HS-5 (cell line): ENCODE measurements around the gene GABRR3.
"Not testable (repeated sequence)": the region's sequence is repeated elsewhere in the genome, so short reads cannot be mapped to it uniquely, and the experiment has no call there.

Experiments
- DNase-seq: peaks from one replicate; pipeline ENCODE4 v3.0.0-alpha.2; 2012; ENCODE audit warnings: low read depth

The GABRR3 gene

DNA sequence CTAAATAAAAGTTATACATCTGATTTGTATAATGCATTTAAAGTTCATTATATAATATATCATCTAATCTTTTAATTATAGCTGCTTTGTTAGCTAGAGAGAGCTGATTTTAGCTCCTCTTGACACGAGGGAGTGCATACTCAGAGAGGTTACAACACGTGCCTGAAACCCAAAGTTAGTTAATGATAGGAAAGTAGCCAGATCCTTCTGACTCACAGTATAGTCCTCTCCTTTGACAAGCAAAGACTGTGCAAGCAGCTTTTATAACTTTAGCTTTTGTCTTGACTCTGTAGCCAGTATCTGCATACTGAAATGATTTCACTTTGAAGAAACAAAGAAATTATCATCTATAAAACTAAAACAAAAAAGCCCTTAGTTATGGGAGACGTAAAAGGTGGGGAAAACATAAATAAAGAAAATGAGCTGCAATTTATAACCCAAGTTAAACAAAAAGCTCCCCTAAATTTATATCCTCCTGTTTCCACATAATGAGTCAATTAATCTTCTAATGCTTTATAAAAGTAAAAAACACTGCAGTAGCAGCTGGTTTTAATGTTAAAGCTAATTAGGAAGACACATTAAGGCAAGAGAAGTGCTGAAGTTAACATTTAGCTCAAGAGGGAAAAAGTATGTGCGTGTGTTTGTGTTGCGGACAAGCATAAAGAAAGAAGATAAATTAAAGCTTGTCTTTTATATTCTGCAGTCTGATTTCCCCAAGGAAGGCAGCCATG is 13.1 kb downstream of the GABRR3 start:
- DNase-seq, result peak; percentile 28

DNA sequence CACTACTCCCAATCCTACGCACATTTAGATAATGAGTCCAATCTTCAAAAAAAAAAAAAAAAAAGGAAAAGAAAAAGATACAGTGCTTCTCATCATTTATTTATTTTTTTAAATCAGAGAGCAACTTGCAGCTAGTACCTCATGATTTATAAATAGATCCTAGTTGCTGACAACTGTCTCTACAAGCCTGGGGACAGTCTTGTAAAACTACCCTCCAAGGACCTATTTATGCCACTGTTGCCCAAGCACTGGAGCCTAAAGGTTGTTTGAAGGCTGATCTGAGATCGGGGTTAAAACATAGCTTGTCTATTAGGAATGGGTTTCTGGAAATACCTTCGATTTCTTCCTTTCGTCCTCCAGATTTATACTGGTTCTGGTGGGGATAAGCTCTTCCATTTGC is 14.7 kb downstream of the GABRR3 start:
- no peak for DNase-seq

DNA sequence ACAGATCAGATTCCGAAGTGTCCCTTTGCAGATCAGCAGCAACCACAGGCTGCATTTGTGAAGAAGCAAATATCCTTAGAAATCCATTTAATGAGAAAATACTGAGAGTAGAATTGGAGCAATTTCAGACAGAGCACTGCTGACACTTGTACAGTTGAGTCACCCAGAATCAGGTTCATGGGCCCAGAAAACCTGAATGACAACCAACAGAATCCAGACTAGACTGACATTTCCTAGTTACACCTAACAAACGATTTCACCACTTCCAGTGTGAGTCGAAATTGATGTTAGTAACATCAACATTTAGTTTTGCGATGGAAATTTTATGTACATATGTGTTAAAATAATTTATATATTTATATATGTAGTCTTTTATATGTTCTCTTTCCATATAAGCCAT is 16.8 kb downstream of the GABRR3 start:
- DNase-seq, result no peak

DNA sequence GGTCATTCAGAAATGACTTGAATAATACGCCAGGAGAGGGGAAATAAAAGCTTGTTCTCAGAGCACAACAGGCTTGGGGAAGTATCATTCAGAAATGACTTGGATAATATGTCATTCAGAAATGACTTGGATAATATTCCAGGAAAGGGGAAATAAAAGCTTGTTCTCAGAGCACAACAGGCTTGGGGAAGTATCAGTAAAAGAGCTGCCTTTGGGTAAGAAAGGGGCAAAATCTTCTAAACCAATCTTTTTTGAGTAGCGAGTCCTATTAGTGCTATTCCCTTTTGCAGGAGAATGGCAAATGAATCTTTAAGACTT is 20.9 kb downstream of the GABRR3 start:
- no peak for DNase-seq

DNA sequence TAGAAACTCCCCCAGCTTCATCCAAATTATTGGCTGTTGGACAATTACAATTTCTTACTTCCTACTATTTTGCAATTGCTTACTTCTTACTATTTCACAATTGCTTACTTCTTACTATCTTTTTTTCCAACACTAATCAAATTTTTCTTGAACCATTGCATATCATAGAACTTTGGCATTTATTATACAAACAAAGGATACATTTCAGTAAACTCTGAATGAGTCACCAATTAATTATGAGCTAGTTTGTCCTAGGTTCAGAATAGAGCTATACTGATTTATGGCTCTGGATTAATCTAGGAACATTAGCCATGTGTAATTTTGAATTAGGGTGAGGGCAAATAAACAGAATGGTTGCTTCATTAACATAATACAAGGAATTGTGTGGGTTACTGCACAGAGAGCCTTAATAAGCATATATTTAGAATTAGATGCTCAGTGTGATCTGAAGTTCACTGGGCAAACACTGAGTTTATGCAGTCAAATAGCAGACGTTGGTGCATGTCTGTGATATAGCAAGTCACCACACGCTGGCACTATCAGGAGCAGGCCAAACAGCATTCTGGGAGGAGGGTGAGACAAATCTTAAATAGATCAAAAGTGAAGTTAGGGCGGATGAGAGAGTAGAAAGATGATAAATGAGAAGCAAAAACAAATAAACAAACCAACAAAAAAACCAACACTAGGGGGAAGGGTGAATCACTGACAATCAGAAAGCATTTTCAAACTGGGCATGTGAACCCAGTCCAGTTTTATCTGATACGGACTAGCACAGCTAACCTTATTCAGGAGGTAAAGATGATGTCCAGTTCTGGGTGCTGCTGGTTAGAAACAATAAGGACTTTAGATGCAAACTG is 21.5 kb downstream of the GABRR3 start:
- no peak for DNase-seq

DNA sequence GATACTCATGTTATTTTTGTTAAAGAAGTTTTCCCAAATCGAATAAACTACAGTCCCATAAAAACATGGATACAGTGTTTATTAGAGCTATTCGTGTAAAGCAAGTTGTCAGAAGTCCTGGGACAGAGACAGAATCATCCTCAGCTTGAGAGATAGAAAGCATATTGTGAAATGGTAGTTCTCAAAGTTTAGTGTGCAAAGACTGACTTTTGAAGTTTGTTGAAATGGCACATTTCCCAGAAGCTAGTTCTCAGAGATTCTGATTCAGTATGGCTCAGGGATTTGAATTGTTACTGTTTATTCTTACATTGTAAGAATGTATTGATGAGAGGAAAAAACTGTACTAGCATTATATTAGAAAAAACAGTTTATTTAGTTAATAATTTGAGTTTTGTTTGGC is 22.1 kb downstream of the GABRR3 start:
- no peak for DNase-seq

DNA sequence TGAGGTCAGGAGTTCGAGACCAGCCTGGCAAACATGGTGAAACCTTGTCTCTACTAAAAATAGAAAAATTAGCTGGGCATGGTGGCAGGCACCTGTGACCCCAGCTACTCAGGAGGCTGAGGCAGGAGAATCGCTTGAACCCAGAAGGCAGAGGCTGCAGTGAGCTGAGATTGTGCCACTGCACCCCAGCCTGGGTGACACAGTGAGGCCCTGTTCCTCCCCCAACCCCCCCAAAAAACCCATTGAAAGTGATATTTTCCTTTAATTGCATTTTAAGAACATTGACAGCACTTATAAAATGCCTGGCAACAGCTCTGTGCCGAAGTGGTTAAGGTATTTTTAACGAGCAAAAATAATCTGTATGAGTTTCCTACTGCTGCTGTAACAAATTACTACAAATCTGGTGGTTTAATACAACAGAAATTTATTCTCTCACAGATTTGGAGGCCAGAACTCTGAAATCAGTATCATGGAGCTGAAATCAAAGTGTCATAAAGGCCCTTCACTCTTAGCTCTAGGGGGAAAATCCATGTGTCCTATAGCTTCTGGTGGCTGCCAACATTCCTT is 24.1 kb downstream of the GABRR3 start:
- DNase-seq, result not testable (repeated sequence)

DNA sequence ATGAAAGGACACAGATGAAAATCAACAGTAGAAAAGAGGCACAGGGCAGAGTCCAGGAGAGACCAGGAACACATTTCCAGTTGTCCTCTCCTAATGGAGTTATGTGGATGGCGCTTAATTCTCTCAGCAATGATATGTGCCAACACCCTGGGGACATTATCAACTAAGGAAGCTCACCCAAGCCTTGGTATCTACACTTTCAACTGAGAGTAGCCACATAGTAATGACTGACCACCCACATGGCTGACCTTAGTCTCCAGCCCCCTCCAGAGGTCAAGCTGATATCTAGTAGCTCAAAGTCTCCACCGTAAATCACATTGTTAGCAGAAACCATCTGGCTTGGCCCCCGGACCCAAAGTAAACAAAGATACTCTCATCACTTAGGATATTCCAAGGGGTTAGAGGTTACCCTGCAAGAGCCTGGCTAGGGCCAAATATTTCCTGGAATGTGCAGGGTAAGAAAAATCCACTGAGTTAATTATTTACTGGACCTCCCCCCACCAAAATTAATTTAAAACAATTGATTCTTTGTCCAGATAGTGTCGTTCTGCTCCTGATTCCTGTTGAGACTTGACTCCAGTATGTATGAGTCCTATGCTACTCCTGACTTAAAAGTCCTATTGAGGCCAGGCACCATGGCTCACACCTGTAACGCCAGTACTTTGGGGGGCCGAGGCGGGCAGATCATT is 24.8 kb downstream of the GABRR3 start:
- DNase-seq, result no peak

DNA sequence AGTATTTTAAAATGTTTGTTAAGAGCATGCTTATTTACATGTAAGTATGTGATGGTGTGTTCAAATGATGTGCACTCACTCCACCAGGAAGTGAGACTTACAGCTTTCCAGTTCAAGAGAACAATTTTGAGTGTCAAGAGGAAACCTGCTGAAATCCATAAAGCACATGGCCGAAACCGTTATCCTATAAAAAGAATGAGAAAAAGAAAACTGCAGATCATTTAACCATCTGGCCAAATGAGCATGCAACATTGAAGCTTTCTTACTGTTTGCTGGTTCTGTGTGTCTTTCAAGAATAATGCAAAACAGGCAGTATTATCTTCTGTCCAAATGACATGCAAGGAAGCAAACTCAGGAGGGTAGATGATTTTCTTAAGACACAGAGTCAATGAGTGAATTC is 26.3 kb downstream of the GABRR3 start:
- DNase-seq, result no peak

DNA sequence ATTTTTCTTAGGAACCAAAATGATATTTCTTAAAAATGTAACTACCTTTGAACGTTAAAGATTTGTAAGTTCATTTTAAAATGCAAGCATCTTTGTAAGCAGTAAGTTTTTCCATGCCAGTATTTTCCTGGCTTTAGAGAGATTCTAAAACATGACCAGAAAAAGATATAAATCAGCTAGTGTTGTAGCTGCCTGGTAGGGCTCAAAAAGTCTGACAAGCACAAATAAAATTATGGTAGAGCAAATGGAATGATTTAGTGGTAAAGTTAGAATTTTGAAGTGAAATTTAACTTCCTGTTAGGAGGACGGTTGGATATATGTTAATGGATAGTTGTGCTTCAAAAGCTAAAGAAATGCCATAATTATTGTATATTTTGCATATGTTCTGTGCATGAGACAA is 29.7 kb downstream of the GABRR3 start:
- DNase-seq, result no peak

DNA sequence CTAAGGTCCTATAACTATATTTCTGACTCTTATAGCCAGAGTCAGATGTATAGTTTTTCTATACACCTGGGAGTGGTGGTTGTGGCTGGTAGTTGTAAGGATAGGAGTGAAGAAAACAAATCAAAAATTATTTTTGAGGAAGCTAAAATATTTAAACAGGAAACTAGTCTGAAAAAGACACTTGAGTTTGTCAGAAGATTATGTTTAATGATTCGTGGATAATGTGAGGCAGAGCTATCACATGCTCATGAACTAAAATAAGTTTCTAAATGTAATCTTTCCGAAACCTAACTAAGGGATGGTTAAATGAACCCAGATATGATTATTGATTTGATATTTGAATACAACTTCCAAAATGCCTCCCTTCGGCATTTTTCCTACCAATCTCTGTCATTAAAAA is 30.4 kb downstream of the GABRR3 start:
- DNase-seq, result no peak

DNA sequence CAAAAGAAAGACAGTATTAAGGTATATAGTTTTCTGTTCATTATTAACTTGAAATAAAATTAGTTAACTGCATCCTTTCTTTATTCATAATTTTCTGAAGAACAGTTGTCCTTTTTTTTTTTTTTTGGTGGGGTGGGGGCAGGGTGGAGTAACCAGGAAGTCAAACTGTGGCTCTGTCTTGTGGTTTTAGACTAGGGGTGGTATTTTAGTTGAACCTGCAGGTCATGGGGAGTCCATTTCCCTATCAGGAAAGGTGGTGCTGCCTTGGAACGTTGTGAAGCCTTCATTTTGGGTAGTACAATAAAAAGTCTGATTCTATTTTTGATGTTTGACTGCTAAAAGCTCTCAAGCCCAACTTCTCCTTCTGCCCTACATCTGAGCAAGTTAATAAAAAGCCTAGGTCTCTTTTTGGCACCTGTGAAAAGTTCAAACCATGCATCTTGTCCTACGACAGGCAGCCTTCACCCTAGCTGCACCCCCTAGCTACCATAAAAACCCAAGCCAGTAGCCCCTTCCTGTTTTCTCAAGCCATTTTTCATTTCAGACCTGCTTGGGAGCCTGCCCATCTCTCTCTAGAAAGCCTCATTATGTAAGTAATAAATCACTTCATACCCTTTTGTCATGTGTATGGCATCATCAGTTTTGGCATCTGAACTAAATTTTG is 31.7 kb downstream of the GABRR3 start:
- no peak for DNase-seq

DNA sequence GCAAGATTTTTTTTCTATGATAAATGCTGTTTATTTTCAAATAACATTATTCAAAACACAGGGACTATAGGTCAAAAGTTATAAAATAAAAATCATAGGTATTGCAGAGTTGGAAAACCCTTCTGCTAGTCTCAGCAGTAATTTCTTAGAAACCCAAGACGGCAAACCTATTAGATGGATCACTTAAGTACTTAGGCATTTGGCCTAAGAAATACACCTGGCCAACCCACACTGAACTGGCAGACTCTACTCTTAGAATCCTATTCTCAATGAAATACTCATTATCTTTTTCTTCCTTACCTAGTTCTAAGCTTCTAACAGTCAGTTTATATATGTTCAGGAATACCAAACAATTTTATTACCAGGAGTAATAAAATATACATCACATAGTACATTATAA is 32.4 kb downstream of the GABRR3 start:
- no peak for DNase-seq

DNA sequence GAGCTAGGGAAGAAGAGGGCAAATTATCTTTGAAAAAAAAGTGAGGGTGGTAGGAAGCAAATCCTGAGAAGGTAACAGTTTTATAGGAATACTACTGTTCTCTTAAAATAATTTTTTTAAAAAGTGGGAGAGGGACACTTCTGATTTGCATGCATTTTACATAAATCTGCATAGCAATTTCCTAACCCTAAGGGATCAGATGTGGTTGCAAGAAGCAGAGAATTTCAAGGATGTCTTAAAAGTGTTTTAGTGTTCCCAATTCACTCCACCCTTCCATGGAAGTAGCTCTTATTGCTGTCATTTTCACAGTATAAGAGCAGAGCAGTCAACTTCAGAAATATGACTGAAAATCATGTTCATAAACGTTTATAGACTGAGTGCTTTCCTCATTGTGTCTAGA is 35.1 kb downstream of the GABRR3 start:
- no peak for DNase-seq

DNA sequence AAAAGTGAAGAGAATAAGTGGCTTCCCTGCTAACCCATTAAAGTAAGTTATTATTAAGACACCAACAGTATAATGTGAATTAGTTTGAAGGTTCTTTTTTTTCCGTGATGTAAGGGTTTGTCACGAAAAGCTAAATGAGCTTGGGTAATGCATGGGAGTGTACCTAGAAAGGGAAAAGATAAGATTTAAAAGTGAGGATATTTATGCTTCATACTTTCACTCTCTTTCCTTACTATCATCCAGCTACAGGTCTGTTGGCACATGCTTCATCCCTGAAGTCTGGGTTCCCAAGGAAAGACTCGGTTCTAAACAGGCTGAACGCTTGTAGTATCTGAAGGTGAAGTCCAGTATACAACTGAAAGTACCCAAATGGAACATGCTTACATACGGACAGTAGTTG is 36.0 kb downstream of the GABRR3 start:
- DNase-seq, result no peak

DNA sequence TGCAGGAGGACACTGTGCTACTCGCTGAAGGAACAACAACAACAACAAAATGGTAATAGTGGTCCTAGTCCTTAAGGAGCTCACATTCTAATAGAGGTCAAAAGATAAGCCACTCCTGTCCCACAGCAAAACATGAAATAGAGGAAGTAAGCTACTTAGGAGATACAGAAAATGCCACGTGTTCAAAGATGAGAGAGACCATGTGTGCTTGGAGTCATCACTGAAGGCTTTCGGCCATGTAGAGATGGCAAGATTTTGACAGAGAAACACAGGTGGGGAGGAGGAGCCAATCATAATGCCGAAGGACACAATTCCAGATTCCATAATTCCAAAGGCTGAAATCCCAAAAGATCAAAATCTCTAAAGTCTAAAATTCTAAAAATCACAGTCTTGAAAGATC is 38.1 kb downstream of the GABRR3 start:
- no peak for DNase-seq

DNA sequence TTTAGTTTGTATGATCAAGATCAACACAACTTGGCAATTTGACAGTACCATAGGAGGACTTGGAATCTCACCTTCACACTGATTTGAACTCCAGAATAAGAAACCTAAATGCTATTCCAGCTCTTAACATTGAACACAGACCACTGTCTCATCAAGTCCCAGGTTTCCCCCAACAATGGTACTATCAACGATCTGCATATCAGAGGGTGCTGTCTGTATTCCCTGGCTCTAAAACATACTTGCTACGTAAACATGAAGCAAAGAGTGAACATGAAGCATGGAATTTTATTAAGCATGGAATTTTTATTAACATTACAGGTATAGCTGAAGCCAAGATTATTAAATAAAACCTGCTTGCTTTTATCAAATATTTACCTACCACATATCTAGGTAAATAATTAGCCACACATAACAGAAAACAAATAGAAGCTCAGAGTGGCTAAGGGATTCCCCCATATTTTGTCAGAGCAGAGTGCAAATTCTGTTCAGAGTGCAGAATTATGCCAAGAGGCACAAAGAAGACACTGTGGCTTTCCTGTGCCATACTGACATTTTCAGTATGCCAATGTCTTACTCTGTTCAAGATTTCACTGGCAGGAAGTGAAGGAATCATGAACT is 40.7 kb downstream of the GABRR3 start:
- no peak for DNase-seq

DNA sequence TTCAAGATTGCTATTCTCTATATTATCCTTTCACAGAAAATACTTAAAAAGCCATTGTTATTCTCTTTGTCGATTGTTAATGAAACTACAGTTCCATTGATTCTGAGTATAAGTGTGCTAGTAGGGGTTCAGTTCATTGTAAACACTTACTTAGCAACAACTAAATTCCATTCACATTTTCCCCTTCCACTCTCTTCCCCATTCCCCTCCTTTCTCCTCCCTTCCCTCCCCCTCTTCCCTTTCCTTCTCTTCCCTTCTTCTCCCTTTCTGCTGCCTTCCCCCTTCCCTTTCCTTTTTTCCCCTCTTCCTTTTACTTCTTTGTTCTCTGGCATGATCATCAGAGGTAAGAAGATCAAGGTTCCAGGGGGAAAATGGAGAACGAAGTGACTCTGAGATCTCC is 41.6 kb downstream of the GABRR3 start:
- DNase-seq, result no peak

DNA sequence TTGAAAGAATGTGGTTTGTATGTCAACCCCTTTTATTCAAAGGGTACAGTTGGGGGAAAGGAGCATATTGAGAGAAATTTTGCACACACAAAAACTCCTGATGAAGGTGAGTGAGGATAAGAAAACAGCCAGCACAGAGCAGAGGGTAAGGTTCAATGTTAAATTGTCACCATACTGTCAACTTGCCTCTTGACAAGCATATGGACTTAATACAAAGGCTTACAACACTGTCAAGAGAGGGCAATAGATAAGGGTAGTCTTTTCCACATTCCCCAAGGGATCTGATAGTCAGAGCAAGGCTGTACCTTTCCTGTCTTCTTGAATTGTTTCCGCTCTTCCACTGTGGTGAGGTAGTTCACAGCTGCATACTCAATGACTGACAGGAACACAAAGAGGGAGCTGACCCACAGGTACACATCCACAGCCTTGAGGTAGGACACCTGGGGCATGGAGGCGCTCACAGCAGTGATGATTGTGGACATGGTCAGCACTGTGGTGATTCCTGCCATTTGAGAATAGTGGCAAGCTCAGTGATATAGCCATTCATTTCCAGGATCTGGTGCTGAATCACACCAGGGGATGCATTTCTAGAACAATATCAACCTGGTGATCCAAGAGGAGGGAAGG is 42.5 kb downstream of the GABRR3 start:
- DNase-seq, result no peak

DNA sequence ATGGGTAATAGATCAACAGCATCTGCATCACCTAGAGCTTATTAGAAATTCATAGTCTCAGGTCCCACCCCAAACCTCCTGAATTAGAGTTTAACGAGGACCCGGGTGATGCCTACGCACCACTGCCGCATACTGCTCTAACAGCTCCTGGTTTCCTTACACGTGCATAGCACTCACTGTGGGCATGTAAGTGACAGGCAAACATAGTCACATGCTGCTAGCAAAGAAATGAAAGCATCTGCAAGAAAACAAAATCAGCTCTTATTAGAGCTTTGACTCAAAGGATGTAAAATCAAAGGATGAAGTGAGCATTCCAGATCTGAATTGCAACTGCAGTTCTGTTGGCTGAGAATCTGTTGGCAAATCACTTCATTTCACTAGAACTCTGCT is 43.8 kb downstream of the GABRR3 start:
- no peak for DNase-seq

DNA sequence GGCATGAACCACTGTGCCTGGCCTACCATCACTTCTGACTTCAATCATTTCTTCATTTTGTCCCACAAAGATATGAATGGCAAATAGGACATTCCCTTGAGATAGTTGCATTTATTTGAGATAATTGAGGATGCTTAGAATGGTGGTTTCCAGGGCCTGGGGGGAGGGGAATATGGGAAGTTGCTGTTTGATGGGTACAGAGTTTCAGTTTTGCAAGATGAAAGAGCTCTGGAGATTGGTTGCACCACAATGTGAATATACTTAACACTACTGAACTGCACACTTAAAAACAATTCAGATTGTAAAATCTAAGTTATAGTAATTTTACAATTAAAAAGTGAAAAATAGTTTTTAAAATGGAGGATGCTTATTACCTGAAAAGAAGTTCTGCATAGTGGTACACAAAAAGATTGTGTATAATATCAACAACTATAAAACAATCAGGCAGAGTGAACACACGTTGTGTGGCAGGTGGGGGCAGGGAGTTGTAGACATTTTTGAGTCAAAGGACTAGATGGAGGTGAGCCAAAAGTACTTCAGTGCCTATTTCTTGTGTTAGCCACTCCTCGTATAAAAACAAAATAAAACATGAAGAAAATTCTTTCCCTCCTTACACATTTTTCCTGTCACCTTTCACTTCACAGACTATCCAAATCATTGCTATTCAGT is 44.4 kb downstream of the GABRR3 start:
- no peak for DNase-seq
